Renal cortex interstitium (tissue), 11 donors: ENCODE measurements around the gene MATR3. TPM values are rescaled to one million over a fixed set of nuclear protein-coding genes. Genes with fewer than 3 reads are reported as not detected.
"Not testable (repeated sequence)": the region's sequence is repeated elsewhere in the genome, so short reads cannot be mapped to it uniquely, and the experiment has no call there.

ENCODE experiments used
- DNase-seq, 11 donors: peaks; one replicate each; pipeline ENCODE4 v3.0.0-alpha.2; 2013; ENCODE audit warnings: low read depth in 9 of 11, low spot score in 4 of 11; ENCODE audit errors: extremely low read depth in 1 of 11
- polyA plus RNA-seq, 3 donors: library from polyadenylated mRNA; unstranded; fragments of 120-200 nt; gene quantifications; one replicate each; pipeline ENCODE4 v1.2.1, GENCODE V29; 2013; ENCODE audit not compliant: insufficient read length in 3 of 3

The MATR3 gene
- polyA plus RNA-seq, 3 donors: 621 to 736 (median 661) TPM

GRCh38 chr5:139314276-139314675 is 20.7 kb downstream of the MATR3 start:
- DNase-seq: no peak

DNA sequence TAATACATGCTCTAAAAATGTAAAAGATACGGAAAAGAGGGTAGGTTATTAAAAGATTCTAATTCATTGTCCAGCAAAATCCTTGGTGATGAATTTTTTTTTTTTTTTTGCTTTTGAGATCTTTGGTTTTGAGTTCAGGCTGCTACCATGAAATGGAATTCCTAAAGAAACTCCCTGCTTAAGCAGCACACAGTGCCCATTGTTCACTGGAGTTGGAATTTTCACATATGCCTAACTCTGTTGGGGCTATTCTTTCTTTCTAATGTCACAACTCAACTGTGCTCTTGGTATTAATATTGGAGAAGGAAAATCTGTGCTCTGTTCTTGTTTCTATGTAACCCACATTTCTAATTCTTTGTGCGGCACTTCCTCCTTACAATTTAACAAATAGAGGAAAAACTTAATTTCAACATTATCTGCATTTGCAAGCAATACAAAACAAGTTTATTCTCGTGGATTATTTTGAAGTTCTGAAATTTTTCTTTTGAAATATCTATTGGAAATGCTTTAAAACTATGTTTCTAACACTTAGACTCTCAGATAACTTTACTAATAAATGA is 21.6 kb downstream of the MATR3 start:
- no peak for DNase-seq

- DNase-seq: no peak
Measured at GRCh38 chr5:139335811-139336210, 42.3 kb downstream of the MATR3 start.

GRCh38 chr5:139340051-139340450 is 46.5 kb downstream of the MATR3 start:
- no peak for DNase-seq

DNA sequence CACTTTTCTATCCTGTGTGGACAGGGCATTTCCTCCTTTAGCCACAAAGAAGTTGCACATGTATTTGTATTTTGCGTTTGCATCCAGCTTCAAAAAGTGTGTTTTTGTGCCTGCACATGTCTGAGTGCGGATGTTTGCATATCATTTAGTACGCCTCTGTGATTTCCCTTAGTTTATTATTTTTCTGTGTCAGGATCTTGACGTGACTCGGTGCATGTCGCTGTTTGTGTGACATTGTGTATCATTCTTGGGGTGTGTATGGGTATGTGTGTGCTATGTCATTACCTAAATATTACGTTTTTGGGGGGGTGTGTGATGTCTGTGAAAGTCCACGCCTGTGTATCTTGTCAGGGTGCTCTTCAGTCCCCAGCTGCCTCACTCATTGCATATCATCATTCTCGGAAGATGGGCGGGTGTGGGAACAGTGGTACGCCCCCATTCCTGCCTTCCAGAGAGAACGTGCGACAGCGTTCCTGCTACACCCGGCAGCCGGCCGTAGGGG is 47.7 kb downstream of the MATR3 start:
- no peak for DNase-seq

GRCh38 chr5:139341689-139342422 is 48.3 kb downstream of the MATR3 start, which contains the start of gene PAIP2:
TSS of gene PAIP2 (plus strand) at chr5:139341854. CDS start at chr5:139363785, 21,931 bp downstream.
- DNase-seq: peak; percentile 94 to 99 (median 97)

DNA sequence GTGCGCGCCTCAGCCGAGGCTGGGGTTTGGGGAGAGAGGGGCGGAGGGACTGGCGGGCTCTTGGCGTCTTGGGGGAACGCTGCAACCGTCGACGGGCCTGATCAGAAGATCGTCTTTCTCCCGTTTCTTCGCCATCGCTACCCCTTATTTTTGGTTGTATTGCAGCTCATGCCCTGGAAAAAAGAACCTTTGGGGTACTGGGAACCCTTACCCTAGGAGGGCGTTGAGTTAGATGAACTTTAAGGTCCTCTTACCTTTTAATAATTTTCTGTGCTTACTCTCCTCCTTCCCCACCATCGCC is 48.8 kb downstream of the MATR3 start:
- no peak for DNase-seq

DNA sequence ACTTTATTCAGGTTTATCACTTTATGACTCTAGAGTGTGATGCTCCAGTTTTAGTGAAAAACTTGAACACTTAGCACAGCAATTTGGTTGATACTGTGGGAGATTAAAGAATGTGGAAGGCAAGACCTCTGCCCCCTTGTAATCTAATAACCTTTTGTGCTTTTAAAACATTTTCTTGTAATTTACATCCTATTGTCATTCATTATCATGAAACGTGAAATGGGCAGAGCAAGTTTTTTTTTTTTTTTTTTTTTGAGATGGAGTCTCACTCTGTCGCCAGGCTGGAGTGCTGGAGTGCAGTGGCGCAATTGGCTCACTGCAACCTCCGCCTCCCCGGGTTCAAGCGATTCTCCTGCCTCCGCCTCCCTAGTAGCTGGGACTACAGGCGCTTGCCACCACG is 49.9 kb downstream of the MATR3 start:
- DNase-seq: no peak

DNA sequence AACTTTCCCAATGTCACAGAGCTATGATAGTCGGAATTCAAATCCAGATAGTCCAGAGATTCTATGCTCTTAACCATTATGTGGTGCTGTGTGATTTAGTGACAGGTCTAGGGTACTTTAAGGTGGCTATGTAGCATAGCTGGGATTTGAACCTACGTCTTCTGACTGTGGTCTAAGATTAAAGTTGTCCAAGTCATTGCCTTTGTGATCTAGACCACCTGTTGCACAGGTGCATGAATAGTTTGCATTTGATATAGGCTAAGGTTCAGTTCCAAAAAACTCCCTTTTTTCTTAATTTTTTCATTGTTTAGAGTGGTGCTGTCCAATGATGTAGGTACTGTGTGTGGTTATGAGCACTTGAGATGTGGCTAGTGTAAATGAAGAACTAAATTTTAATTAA is 50.6 kb downstream of the MATR3 start:
- DNase-seq: no peak

- DNase-seq: not testable (repeated sequence)
Measured at GRCh38 chr5:139345442-139345841, 51.9 kb downstream of the MATR3 start.

- not testable (repeated sequence) for DNase-seq
Measured at GRCh38 chr5:139347863-139348262, 54.3 kb downstream of the MATR3 start.

DNA sequence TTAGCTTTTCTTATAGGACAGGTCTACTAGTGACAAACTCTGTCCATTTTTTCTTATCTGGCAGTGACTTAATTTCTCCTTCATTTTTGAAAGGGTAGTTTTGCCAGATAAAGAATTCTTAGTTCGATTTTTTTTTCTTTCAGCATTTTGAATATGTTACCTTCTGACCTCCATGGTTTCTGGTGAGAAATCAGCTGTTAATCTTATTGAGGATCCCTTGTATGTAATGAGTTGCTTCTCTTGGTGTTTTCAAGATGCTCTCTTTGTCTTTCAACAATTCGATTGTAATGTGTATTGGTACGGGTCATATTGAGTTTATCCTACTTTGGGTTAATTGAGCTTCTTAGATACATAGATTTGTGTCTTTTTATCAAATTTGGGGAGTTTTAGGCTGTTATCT is 60.6 kb downstream of the MATR3 start:
- DNase-seq: no peak

GRCh38 chr5:139355900-139356299 is 62.4 kb downstream of the MATR3 start:
- DNase-seq: not testable (repeated sequence)

- DNase-seq: no peak
Measured at GRCh38 chr5:139358064-139358463, 64.5 kb downstream of the MATR3 start.

DNA sequence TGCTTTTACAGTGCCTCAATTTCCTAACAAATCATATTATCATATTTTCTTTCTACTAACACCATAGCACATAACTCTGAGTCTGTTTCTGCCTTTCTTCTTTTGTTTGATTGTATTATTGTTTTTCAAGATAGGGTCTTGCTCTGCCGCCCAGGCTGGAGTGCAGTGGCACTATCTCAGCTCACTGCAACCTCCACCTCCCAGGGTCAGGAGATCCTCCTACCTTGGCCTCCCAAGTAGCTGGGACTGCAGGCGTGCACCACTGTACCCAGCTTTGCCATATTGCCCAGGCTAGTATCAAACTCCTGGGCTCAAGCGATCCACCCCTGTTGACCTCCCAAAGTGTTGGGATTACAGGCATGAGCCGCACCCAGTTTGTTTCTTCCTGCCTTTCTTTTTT is 66.8 kb downstream of the MATR3 start:
- DNase-seq: no peak

DNA sequence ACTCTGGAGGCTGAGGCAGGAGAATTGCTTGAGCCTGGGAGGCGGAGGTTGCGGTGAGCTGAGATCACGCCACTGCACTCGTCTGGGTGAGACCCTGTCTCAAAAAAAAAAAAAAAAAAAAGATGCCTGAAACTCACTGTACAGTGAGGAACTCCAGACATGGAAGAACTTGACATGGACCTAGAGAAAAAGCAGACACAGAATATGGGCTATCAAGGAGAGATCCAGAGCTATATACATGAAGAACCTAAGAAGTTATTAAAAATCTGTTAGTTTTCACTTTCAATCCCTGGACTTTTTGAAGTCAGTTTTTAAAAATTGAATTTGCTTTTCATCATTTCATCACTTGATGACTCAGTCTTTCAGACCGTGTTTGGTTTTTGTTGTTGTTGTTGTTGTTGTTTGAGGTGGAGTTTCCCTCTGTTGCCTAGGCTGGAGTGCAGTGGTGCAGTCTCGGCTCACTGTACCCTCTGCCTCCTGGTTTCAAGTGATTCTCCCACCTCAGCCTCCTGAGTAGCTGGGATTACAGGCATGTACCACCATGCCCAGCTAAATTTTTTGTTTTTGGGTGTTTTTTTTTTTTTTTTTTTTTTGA is 68.4 kb downstream of the MATR3 start:
- no peak for DNase-seq

DNA sequence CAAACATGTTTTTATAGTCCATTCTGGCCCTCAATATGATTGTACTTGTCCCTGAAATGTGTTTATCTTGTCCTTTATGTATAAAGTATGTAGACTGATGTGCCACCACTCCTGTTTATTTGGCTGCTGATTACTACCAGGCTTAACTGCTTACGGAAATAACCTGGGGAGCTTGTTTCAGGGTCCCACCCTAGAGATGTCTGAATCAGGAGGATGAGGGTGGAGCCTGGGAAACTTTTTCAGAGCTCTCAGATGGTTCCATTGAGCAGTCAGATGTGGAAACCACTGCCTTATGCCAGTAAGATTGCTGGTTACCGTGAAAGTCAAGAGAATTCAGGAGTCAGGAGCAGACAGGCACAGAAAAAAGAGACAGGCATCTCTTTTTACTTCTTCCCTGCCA is 70.4 kb downstream of the MATR3 start:
- DNase-seq: no peak

- DNase-seq: no peak
Measured at GRCh38 chr5:139364466-139364865, 70.9 kb downstream of the MATR3 start.

DNA sequence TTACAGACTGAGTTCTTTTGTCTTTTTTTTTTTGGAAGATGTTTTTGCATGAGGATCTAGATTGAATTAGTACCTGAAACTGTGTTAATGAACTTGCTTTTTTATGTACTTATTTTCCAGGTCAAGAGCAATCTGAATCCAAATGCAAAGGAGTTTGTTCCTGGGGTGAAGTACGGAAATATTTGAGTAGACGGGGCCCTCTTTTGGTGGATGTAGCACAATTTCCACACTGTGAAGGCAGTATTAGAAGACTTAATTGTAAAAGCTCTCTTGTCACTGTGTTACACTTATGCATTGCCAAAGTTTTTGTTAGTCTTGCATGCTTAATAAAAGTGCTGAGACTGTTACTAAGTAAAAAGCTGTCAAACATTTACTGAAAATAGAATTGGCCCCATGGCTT is 75.1 kb downstream of the MATR3 start:
- DNase-seq: no peak

GRCh38 chr5:139369181-139369580 is 75.6 kb downstream of the MATR3 start:
- DNase-seq: no peak
